Hematopoietic multipotent progenitor cell treated with erythropoietin and hydrocortisone succinate and interleukin-3 and kit ligand, for 6 days (in vitro differentiated cells): ENCODE measurements around the gene ISG15.
"Not testable (repeated sequence)": the region's sequence is repeated elsewhere in the genome, so short reads cannot be mapped to it uniquely, and the experiment has no call there.

ENCODE experiments used
- DNase-seq: peaks from one replicate; pipeline ENCODE4 v3.0.0-alpha.2; 2015

ISG15 gene

GRCh38 chr1:1013922-1014648 lies 788 bp downstream of the ISG15 start:
- no peak for DNase-seq

GRCh38 chr1:1014799-1015681 lies 1.7 kb downstream of the ISG15 start:
- DNase-seq = peak; percentile 60

- not testable (repeated sequence) for DNase-seq
Measured at GRCh38 chr1:1017397-1018320, 4.4 kb downstream of the ISG15 start.

GRCh38 chr1:1018321-1018685 lies 5.0 kb downstream of the ISG15 start:
- not testable (repeated sequence) for DNase-seq

- DNase-seq = peak; percentile 82
Measured at GRCh38 chr1:1019122-1019999, 6.1 kb downstream of the ISG15 start.

GRCh38 chr1:1020000-1020404 lies 6.7 kb downstream of the ISG15 start, which contains the start of gene AGRN:
Gene AGRN (plus strand): TSS chr1:1020120. CDS start chr1:1020173, 53 bp downstream.
- DNase-seq = no peak

- peak; percentile 52 for DNase-seq
Measured at GRCh38 chr1:1020415-1021009, 7.2 kb downstream of the ISG15 start.

- DNase-seq = peak; percentile 68
Measured at GRCh38 chr1:1021010-1021919, 8.0 kb downstream of the ISG15 start.

- no peak for DNase-seq
Measured at GRCh38 chr1:1021920-1022259, 8.6 kb downstream of the ISG15 start.

- DNase-seq = no peak
Measured at GRCh38 chr1:1022302-1023009, 9.2 kb downstream of the ISG15 start.

- DNase-seq = no peak
Measured at GRCh38 chr1:1023700-1024099, 10.4 kb downstream of the ISG15 start.

GRCh38 chr1:1024149-1024770 lies 11.0 kb downstream of the ISG15 start:
- peak; percentile 79 for DNase-seq

- peak; percentile 55 for DNase-seq
Measured at GRCh38 chr1:1024771-1025699, 11.7 kb downstream of the ISG15 start.

- DNase-seq = no peak
Measured at GRCh38 chr1:1025730-1026129, 12.4 kb downstream of the ISG15 start.

- no peak for DNase-seq
Measured at GRCh38 chr1:1026599-1027413, 13.5 kb downstream of the ISG15 start.

GRCh38 chr1:1027791-1028190 lies 14.5 kb downstream of the ISG15 start:
- no peak for DNase-seq
